ENCODE results near the gene PRKCE.

GRCh38 chr2:46117994-46118393, 466.5 kb downstream of the PRKCE start:
- TF ChIP-seq POLR2AphosphoS5 (IDR thresholded peaks at IDR 0.05; ENCODE audit: low read depth, low read length), result no peak
- TF ChIP-seq CTCF (IDR thresholded peaks at IDR 0.05), result no peak
- TF ChIP-seq, protein P1, sequence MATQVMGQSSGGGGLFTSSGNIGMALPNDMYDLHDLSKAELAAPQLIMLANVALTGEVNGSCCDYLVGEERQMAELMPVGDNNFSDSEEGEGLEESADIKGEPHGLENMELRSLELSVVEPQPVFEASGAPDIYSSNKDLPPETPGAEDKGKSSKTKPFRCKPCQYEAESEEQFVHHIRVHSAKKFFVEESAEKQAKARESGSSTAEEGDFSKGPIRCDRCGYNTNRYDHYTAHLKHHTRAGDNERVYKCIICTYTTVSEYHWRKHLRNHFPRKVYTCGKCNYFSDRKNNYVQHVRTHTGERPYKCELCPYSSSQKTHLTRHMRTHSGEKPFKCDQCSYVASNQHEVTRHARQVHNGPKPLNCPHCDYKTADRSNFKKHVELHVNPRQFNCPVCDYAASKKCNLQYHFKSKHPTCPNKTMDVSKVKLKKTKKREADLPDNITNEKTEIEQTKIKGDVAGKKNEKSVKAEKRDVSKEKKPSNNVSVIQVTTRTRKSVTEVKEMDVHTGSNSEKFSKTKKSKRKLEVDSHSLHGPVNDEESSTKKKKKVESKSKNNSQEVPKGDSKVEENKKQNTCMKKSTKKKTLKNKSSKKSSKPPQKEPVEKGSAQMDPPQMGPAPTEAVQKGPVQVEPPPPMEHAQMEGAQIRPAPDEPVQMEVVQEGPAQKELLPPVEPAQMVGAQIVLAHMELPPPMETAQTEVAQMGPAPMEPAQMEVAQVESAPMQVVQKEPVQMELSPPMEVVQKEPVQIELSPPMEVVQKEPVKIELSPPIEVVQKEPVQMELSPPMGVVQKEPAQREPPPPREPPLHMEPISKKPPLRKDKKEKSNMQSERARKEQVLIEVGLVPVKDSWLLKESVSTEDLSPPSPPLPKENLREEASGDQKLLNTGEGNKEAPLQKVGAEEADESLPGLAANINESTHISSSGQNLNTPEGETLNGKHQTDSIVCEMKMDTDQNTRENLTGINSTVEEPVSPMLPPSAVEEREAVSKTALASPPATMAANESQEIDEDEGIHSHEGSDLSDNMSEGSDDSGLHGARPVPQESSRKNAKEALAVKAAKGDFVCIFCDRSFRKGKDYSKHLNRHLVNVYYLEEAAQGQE (IDR thresholded peaks at IDR 0.05; ENCODE audit: insufficient read depth in 1 of 2, low read depth in 2 of 2, low read length in 1 of 2), result no peak
